ENCODE measurements around the gene ZNF786. TPM values are rescaled to one million over a fixed set of nuclear protein-coding genes. Genes with fewer than 3 reads are reported as not detected.
"Not testable (repeated sequence)": the region's sequence is repeated elsewhere in the genome, so short reads cannot be mapped to it uniquely, and the experiment has no call there.

Gene ZNF786
- polyA plus RNA-seq, 1 donor, result 4.4 TPM

DNA sequence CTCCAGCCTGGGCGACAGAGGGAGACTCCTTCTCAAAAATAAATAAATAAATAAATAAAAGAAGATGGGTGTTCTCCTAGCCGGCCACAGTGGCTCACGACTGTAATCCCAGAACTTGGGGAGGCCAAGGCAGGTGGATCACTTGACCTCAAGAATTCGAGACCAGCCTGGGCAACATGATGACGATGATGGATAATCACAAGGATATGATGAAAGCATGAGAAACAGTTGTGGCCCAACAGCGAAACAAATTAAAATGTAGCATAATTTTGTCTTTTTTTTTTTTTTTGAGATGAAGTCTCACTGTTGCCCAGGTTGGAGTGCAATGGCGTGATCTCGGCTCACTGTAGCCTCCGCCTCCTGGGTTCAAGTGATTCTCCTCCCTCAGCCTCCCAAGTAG is 12.9 kb downstream of the ZNF786 start:
- no peak for DNase-seq

DNA sequence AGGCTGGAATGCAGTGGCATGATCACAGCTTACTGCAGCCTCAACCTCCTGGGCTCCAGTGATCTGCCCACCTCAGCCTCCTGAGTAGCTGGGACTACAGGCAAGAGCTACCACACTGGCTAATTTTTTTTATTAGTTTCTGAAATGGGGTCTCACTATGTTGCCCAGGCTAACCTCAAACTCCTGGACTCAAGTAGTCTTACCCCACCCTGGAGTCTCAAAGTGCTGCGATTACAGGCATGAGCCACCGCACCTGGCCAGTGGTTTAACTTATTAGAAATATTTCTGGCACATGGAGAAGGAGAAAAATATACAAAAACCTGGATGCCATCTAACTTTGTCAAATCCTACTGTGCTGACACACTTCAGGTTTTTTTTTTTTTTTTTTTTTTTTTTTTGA is 15.2 kb downstream of the ZNF786 start:
- DNase-seq, result no peak

DNA sequence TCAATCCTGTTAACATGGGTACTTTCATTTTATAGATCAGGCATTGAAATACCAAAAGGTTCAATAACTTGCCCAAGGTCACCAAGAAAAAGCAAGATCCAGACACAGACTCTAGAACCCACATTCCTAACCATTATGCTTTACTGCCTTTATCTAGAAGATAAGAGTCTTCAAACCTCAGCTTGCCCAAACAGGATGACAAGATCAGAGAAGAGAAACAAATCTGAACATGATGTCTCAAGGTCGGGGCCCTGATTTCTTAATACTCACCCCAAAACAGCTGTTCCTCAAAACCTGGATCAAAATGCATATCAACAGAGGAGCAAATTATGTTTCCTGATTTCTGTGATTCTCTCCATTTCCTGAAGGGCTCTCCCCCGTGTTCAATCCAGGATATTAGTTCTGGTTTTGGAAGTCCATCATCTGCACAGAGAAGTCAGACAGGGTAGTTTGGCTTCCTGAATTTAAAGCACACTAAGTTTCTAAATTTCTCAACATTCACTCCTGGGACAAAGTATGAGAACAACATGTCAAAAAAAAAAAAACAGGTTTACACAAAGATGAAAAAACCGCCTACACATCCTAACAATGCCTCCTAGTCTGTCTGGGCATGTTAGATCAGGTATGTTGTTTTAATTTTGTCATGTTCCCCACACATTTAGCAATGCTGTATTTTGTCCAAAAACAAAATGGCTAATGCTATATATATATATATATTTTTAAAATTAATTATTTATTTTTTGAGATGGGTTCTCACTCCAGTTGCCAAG is 16.2 kb downstream of the ZNF786 start:
- DNase-seq, result no peak

DNA sequence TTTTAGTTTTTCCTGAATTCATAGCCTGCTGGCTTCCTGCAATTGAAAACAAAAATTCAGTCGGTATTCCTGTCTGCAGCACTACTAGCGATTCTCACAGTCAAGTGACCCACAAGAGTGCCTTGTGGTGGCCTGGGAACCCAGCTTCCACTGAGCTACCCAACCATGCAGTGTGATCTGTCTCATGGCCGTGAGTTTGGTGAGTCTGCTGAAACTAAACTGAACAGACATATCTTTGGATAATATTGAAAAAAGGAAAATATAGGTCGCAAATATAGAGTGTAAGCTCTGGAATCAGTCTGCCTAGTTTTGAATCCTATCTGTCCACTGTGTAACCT is 18.1 kb downstream of the ZNF786 start:
- no peak for DNase-seq

DNA sequence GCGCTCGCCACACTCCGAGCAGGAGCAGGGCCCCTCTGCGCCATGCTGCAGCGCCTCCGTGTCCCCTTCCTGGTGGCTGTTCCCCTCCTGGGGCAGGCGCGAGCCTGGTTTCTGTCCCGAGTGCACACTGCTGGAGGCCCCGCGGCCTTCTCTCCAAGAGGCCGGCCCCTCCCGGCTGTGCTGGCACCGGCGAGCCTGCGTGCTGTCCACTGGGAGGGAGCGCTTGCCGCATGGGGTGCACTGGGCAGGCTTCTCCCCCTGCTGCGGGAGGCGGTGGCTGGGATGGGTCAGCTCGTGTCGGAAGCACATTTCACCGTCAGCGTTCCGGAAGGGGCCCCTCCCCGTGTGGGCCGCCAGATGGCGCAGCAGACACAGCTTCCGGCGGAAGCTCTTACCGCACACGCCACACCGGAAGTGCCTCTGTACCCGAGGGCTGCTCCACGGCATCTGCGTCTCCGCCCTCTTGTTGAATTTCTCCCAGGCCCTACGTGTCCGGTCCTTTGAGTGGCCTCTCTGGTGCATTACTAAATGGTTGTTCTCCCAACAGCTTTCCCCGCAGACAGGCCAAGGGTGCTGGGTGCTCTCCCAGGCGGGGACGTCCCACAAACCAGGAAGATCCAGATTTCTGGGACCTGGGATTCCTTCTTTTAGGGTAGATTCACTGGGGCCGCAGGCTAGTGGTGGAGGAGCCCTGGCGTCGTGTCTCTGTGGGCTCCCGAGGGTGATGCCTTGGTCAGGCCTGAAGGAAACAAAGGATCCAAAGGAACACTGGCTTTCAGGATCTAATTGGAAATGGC is 18.7 kb downstream of the ZNF786 start:
- no peak for DNase-seq

DNA sequence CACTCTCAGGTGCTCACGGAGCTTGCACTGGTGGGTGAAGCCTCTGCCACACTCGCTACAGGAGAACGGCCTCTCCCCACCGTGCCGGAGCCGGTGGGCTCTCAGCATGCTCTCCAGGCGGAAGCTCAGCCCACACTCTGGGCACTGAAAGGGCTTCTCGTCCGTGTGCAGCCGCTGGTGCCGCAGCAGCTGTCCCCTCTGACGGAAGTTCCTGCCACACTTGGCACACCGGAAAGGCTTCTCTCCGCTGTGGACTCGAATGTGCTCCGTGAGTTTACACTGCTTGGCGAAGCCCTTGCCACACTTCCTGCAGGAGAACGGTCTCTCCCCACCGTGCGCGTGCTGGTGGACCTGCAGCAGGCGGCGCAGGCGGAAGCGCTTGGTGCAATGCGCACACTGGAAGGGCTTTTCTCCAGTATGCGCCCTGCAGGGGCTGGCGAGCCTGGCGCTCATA is 19.3 kb downstream of the ZNF786 start:
- no peak for DNase-seq

DNA sequence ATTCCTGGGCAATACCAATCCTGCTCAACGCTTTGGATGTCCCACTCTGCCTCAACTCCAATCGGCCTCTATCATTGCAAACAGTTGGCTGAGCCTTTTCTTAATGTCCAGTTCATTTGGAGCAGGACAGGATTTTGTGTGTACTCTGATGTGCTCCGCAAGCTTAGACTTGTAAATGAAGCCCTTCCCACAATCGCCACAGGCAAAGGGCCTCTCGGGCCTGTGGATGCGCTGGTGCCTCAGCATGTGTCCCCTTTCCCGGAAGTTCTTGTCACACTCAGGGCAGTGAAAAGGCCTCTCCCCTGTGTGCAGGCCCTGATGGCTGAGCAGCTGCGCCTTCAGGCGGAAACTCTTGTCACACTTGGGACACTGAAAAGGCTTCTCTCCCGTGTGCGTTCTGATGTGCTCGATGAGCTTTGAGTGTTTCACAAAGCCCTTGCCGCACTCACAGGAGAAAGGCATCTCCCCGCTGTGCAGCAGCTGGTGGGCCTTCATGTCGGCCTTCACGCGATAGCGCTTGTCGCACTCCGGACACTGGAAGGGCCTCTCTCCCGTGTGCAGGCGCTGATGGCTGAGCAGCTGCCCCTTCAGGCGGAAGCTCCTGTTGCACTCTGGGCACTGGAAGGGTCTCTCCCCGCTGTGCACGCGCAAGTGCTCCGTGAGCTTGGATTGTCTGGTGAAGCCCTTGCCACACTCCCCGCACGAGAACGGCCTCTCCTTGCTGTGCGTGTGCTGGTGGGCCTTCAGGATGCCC is 20.0 kb downstream of the ZNF786 start:
- no peak for DNase-seq

DNA sequence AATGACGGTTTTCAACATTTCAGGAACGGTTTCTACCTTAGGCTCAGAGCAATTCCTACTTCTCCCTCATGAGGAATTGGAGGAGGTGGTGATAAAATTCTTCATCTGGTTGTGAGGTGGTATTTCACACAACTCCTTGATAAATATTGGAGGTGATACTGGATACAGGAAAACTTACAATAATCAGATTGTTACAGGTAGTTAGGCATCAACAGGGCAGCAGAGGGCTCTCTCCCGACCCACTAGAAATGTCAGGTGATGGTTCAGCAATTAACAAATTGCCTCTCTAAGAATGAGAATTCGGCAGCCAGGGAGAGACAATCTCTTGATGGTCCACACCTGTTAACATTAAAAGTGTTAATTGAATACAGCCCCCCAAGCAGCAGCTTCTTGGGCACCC is 22.6 kb downstream of the ZNF786 start:
- no peak for DNase-seq

DNA sequence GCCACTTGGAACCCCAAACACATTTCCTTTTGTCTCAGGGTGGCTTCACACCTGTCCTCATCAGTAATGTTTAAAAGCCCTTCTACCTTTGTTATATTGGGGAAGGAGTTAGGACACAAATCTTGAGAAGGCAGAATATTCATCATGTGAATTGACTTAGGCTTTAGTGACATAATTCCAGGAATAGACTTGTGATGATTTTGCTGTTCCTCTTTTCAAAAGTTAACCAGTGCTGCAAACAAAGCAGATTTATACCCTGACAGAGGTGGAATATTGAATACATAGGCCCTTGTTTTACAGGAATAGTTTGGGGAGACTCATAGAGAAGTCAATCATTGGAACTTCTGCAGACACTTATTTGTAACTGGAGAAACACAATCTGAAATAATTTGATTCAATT is 27.0 kb downstream of the ZNF786 start:
- no peak for DNase-seq

DNA sequence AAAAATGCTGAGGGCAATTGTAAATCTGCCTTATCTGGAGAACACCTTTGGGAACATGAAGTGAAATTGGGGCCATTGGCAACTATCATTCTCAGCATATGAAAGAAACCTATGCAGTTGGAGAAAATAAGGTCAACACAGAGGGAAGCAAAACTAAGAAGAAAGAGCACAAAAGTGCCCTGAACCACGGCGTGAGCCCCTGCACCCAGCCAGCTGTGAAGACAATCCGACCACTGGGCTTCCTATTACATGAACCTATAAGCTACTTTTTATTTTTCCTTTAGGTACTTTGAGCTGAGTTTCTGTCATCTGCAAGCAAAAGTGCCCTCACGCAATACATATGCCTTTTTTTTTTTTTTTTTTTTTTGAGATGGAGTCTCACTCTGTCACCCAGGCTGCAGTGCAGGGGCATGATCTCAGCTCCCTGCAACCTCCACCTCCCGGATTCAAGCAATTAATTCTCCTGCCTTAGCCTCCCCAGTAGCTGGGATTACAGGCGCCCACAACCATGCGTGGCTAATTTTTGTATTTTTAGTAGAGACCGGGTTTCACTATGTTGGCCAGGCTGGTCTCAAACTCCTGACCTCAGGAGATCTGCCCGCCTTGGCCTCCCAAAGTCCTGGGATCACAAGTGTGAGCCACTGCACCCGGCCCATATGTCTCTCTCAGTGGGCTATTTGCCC is 28.2 kb downstream of the ZNF786 start:
- DNase-seq, result not testable (repeated sequence)

DNA sequence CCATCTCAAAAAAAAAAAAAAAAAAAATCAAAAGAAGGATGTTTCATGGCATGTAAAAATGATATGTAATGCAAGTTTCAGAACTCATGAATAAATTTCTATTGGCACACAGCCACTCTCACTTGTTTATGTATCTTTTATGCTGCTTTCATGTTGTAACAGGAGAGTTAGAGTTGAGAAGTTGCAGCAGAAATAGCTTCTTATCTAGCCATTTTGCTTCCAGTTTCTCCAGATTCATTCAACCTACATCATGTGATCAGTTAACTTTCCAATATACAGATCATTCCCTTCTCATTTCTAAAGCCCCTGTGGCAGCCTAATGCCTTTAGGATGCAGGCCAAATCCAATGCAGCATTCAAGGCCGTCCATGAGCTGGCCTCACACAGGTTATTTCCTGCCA is 30.4 kb downstream of the ZNF786 start:
- no peak for DNase-seq

DNA sequence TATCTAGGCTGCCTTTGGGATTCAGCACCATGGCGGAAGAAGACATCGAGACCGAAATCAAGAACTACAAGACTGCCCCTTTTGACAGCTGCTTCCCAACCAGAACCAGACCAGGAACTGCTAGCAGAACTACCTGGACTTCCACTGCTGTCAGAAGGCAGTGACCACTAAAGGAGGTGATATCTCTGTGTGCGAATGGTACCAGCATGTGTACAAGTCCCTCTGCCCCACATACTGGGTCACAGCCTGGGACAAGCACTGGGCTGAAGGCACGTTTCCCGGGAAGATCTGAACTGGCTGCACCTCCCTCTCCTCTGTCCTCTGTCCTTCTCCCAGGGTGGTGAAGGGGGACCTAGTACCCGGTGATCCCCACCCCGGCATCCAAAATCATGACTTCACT is 36.6 kb downstream of the ZNF786 start:
- no peak for DNase-seq

DNA sequence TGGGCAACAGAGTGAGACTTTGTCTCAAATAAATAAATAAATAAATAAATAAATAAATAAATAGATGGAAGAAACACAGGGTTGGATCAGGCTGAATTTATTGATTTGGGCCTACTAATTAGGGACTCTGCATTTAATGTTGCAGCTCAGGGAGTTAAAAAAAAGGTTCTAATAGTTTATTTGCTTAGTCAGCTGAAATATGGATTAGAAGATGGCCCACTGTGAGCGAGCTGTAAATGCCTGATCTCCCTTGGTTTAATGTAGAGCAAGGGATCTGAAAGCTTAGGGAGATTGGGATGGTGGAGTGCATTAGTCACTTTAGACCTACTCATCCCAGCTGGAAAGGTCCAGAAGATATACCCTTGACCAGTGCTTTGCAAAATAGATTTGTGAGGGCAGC is 37.1 kb downstream of the ZNF786 start:
- no peak for DNase-seq

DNA sequence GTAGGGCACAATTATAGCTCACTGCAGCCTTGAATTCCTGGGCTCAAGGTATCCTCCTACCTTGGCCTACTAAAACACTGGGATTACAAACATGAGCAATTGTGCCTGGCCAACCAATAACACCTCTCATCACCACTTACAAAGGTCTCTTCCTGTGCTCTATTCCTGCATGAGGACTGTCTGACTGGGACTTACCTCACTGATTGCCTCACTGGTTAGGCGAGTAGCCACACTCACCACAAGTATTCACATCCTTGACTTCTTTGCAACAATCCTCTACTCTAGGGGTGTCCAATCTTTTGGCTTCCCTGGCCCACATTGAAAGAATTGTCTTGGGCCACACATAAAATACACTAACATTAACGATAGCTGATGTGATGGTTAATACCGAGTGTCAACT is 39.6 kb downstream of the ZNF786 start:
- DNase-seq, result no peak

DNA sequence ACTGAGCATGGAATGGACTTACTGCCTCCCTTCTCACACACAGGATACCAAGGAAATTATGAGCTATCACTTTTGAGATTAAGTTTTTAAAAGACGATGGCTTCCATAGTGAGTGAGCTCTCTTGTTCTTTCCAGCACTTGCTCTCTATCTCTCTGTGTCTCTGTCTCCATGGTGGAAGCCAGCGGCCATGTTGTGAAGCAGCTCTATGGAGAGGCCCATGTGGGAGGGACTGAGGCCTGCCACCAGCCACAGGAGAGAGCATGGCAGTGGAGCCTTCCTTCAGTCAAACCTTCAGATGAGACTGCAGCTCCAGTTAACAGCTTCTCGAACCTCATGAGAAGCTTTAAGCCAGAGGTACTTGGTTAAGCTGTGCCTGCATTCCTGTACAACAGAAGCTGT is 41.7 kb downstream of the ZNF786 start:
- no peak for DNase-seq

DNA sequence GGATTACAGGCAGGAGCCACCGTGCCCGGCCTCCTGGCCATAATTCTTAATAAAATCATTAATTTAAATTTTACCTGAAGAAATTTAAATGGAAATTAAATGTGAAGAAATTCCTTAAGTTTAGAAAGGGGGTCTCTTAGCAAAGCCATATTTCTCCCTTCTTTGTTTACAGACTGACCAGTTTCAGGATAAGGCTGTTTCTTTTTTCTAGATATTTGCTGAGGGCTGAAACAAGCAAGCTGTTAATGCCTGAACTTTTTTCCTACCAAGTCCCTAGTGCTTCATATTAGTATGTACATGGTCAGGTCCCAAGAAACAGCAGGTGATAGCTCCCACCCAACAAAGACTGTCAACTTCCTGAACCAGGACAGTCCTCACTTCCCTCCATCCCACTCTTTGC is 44.1 kb downstream of the ZNF786 start:
- no peak for DNase-seq

DNA sequence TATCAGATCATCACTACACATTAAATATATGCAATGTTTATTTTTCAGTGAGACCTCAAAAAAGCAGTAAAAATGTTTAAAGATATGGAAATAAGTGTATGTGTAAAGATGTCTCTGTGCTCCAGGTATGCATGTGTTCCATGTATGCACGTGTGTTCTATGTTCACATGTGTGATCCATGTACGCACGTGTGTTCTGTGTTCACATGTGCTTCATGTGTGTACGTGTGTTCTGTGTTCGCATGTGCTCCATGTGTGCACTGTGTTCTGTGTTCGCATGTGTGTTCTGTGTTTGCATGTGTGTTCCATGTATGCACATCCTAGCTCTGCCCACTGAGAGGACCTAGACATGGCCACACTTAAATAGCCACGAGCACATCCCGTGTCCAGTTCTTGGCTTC is 46.6 kb downstream of the ZNF786 start:
- DNase-seq, result no peak

DNA sequence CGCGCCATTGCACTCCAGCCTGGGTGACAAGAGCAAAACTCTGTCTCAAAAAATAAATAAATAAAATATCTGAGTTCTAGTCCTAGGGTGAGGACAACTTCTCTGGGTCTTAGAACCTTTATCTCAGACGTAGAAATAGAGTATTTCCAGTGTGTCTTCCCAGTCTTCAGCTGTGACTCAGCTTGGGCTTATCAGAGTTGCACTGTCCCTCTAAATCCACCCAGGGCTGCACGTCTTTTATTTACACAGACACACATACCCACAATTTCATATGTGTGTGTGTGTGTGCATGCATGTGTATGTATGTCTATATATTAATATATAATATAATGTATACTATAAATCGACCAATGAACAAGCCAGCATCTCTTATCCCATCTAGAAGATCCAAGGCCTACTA is 49.2 kb downstream of the ZNF786 start:
- no peak for DNase-seq

DNA sequence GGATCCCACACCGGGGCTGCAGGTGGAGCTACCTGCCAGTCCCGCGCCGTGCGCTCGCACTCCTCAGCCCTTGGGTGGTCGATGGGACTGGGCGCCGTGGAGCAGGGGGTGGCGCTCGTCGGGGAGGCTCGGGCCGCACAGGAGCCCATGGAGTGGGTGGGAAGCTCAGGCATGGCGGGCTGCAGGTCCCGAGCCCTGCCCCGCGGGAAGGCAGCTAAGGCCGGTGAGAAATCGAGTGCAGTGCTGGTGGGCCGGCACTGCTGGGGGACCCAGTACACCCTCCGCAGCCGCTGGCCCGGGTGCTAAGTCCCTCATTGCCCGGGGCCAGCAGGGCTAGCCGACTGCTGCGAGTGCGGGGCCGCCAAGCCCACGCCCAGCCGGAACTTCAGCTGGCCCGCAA is 51.9 kb downstream of the ZNF786 start:
- not testable (repeated sequence) for DNase-seq

DNA sequence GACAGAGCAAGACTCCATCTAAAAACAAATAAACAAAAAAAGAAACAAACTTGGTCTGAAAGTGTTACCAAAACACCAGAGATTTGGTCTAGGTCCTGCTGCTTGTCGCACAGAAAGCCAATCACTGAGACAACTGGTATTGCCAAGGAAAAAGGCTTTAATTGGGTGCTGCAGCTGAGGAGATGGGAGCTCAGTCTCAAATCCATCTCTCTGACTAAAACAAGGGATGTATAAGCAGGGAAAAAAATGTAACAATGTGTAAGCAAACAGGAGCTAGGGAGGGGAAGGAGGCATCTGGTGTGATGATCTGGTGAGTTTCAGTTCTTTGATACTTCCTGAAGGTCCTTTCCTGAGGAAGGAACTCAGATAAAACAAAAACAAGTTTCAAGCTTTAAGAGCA is 53.8 kb downstream of the ZNF786 start:
- DNase-seq, result no peak

DNA sequence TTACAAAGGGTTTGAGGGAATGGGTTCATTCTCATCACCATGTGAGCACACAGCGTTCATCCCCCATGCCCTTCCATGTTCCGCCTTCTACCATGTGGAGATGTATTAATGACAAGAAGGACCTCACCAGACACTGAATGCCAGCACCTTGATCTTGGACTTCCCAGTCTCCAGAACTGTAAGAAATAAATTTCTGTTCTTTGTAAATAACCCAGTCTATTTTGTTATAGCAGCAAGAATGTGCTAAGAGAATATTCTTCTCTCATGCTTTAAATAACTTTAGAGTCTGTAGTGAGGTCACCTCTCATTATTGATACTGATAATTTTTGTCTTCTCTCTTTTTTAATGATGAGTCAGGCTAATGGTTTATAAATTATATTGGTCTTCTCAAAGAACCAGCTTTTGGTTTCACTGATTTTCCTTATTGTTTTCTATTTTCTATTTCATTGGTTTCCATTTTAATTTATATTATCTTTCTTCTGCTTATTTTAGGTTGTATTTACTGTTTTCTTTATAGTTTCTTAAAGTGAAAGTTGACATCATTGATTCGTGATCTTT is 59.1 kb downstream of the ZNF786 start:
- no peak for DNase-seq

DNA sequence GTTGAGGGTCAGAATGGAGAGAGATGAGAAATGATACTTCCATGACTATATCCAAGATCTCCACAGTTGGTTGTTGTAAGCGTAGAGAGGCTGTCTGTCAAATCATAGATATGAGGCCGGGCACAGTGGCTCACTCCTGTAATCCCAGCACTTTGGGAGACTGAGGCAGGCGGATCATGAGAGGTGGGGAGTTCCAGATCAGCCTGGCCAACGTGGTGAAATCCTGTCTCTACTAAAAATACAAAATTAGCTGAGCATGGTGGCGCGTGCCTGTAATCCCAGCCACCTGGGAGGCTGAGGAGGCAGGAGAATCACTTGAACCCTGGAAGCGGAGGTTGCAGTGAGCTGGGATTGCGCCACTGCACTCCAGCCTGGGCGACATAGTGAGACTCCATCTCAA is 60.1 kb downstream of the ZNF786 start:
- not testable (repeated sequence) for DNase-seq
